Measurements from ENCODE around the gene TRAPPC10.
"Not testable (repeated sequence)": the region's sequence is repeated elsewhere in the genome, so short reads cannot be mapped to it uniquely, and the experiment has no call there.

The TRAPPC10 gene

GRCh38 chr21:44154816-44155230, 142.7 kb downstream of the TRAPPC10 start:
- DNase-seq = not testable (repeated sequence)

- DNase-seq = not testable (repeated sequence)
Measured at GRCh38 chr21:44155231-44155993, 143.3 kb downstream of the TRAPPC10 start.

- not testable (repeated sequence) for DNase-seq
Measured at GRCh38 chr21:44155994-44156380, 143.9 kb downstream of the TRAPPC10 start.

All from fibroblast of skin of back (primary cell).